Muscle layer of colon (tissue), 2 donors: ENCODE results near the gene METRNL.

Experiments
- H3K27ac ChIP-seq: one replicate; pipeline ENCODE4 v1.7.0; 2013; ENCODE audit warnings: low read depth, mild to moderate bottlenecking, low read length, moderate library complexity
- H3K27me3 ChIP-seq, 2 donors: one replicate each; pipeline ENCODE4 v1.7.0; 2013; ENCODE audit warnings: low read length in 2 of 2, mild to moderate bottlenecking in 2 of 2; ENCODE audit not compliant: insufficient read depth in 2 of 2, control insufficient read depth in 1 of 2
- H3K36me3 ChIP-seq: one replicate; pipeline ENCODE4 v1.7.0; 2013; ENCODE audit warnings: mild to moderate bottlenecking, low read length; ENCODE audit not compliant: insufficient read depth
- H3K4me1 ChIP-seq: one replicate; pipeline ENCODE4 v1.7.0; 2013; ENCODE audit warnings: mild to moderate bottlenecking, low read length; ENCODE audit not compliant: insufficient read depth
- H3K4me3 ChIP-seq, 2 donors: one replicate each; pipeline ENCODE4 v1.7.0; 2013; ENCODE audit warnings: low read length in 2 of 2, low read depth in 1 of 2, mild to moderate bottlenecking in 1 of 2, moderate library complexity in 1 of 2
- H3K9ac ChIP-seq: one replicate; pipeline ENCODE4 v1.7.0; 2013; ENCODE audit warnings: low read length
- H3K9me3 ChIP-seq: one replicate; pipeline ENCODE4 v1.7.0; 2013; ENCODE audit warnings: mild to moderate bottlenecking, low read length
- donor health status: abdominal sarcoma.
- donor health status: Adenocarcinoma of cecum.

Gene METRNL

GRCh38 chr17:83077411-83077810 is 2.0 kb upstream of the METRNL start:
- no peak overlapping the region for H3K27ac ChIP-seq
- no peaks in the 10 kb centered on the region for H3K36me3 ChIP-seq
- no peaks in the 10 kb centered on the region for H3K9me3 ChIP-seq
- H3K27me3 ChIP-seq, result peaks cover 0 to 5% of the 10 kb centered on the region in 2 donors
- H3K4me3 ChIP-seq, result no peak overlapping the region
- H3K4me1 ChIP-seq, result peaks cover 10% of the 10 kb centered on the region
- H3K9ac ChIP-seq, result no peak overlapping the region

- Histone ChIP-seq H3K27me3 (peaks cover 0 to 5% of the 10 kb centered on the region in 2 donors), H3K4me1 (peaks cover 15% of the 10 kb centered on the region), H3K9me3 (no peaks in the 10 kb centered on the region), H3K9ac (no peak overlapping the region), H3K36me3 (no peaks in the 10 kb centered on the region), H3K27ac (no peak overlapping the region), H3K4me3 (no peak overlapping the region)
These were observed 1.5 kb upstream of the METRNL start for GRCh38 chr17:83077939-83078338.

GRCh38 chr17:83078378-83079351 is 744 bp upstream of the METRNL start:
- Histone ChIP-seq H3K4me1 (peaks cover 22% of the 10 kb centered on the region), H3K4me3 (peak overlapping the region; percentile 43 to 79), H3K27me3 (peaks cover 0 to 5% of the 10 kb centered on the region in 2 donors), H3K36me3 (no peaks in the 10 kb centered on the region), H3K27ac (no peak overlapping the region), H3K9me3 (no peaks in the 10 kb centered on the region), H3K9ac (no peak overlapping the region)

- peaks cover 30% of the 10 kb centered on the region for H3K4me1 ChIP-seq
- H3K36me3 ChIP-seq, result no peaks in the 10 kb centered on the region
- H3K9ac ChIP-seq, result no peak overlapping the region
- H3K27me3 ChIP-seq, result peaks cover 0 to 5% of the 10 kb centered on the region in 2 donors
- no peaks in the 10 kb centered on the region for H3K9me3 ChIP-seq
- no peak overlapping the region for H3K27ac ChIP-seq
- H3K4me3 ChIP-seq, result peak overlapping the region in 1 of 2 donors; percentile 73
These were observed 563 bp downstream of the METRNL start for GRCh38 chr17:83079766-83080578.

GRCh38 chr17:83080579-83080857 is 1.1 kb downstream of the METRNL start:
- no peaks in the 10 kb centered on the region for H3K9me3 ChIP-seq
- H3K27me3 ChIP-seq, result peaks cover 0 to 5% of the 10 kb centered on the region in 2 donors
- no peak overlapping the region for H3K9ac ChIP-seq
- no peak overlapping the region for H3K27ac ChIP-seq
- peak overlapping the region; percentile 49 to 73 for H3K4me3 ChIP-seq
- peaks cover 30% of the 10 kb centered on the region for H3K4me1 ChIP-seq
- H3K36me3 ChIP-seq, result no peaks in the 10 kb centered on the region

- Histone ChIP-seq H3K4me1 (peaks cover 30% of the 10 kb centered on the region), H3K27ac (peak overlapping the region; percentile 78), H3K4me3 (peak overlapping the region; percentile 49 to 73), H3K27me3 (peaks cover 0 to 5% of the 10 kb centered on the region in 2 donors), H3K36me3 (no peaks in the 10 kb centered on the region), H3K9ac (peak overlapping the region; percentile 14), H3K9me3 (no peaks in the 10 kb centered on the region)
These were observed 1.7 kb downstream of the METRNL start for GRCh38 chr17:83080858-83081683.

- Histone ChIP-seq H3K9me3 (no peaks in the 10 kb centered on the region), H3K27me3 (peaks cover 0 to 5% of the 10 kb centered on the region in 2 donors), H3K4me1 (peaks cover 30% of the 10 kb centered on the region), H3K27ac (peak overlapping the region; percentile 78), H3K9ac (peak overlapping the region; percentile 14), H3K4me3 (peak overlapping the region in 1 of 2 donors; percentile 49), H3K36me3 (no peaks in the 10 kb centered on the region)
These were observed 2.3 kb downstream of the METRNL start for GRCh38 chr17:83081684-83082201.

GRCh38 chr17:83082424-83082823 is 3.0 kb downstream of the METRNL start:
- no peaks in the 10 kb centered on the region for H3K36me3 ChIP-seq
- H3K27ac ChIP-seq, result no peak overlapping the region
- no peak overlapping the region for H3K9ac ChIP-seq
- peaks cover 30% of the 10 kb centered on the region for H3K4me1 ChIP-seq
- no peaks in the 10 kb centered on the region for H3K9me3 ChIP-seq
- peaks cover 0 to 5% of the 10 kb centered on the region in 2 donors for H3K27me3 ChIP-seq
- H3K4me3 ChIP-seq, result no peak overlapping the region

- Histone ChIP-seq H3K4me3 (no peak overlapping the region), H3K27me3 (peaks cover 0 to 5% of the 10 kb centered on the region in 2 donors), H3K4me1 (peaks cover 34% of the 10 kb centered on the region), H3K9me3 (no peaks in the 10 kb centered on the region), H3K36me3 (no peaks in the 10 kb centered on the region), H3K9ac (no peak overlapping the region), H3K27ac (no peak overlapping the region)
These were observed 3.5 kb downstream of the METRNL start for GRCh38 chr17:83082909-83083367.

- H3K36me3 ChIP-seq, result no peaks in the 10 kb centered on the region
- no peak overlapping the region for H3K27ac ChIP-seq
- H3K9ac ChIP-seq, result no peak overlapping the region
- peaks cover 39% of the 10 kb centered on the region for H3K4me1 ChIP-seq
- H3K4me3 ChIP-seq, result no peak overlapping the region
- peaks cover 0 to 2% of the 10 kb centered on the region in 2 donors for H3K27me3 ChIP-seq
- H3K9me3 ChIP-seq, result no peaks in the 10 kb centered on the region
These were observed 4.2 kb downstream of the METRNL start for GRCh38 chr17:83083368-83084201.
